Umbilical cord (tissue), 2 donors: ENCODE measurements around the gene ZNF667. TPM values are rescaled to one million over a fixed set of nuclear protein-coding genes. Genes with fewer than 3 reads are reported as not detected.

Experiments used
- DNase-seq: peaks from one replicate; pipeline ENCODE4 v3.0.0-alpha.2; 2015; ENCODE audit warnings: low spot score
- total RNA-seq: library from RNA; depleted of rRNA; stranded (reverse); fragments of >200 nt; gene quantifications from one replicate; pipeline ENCODE4 v1.2.3, GENCODE V29; 2014; ENCODE audit warnings: low replicate concordance; ENCODE audit not compliant: insufficient read depth

Gene ZNF667
- total RNA-seq, 1 donor from 2014 or later = 11.8 TPM

GRCh38 chr19:56393119-56394012, 83.8 kb downstream of the ZNF667 start, which contains the start of gene ZNF582:
Gene ZNF582, minus strand, starts transcription at chr19:56393534. Its CDS starts 1,782 bp downstream, at chr19:56391752.
- DNase-seq = peak; percentile 99

Other genes starting within 250 kb of the ZNF667 start
- gene EDDM13, start 204.6 kb downstream of the ZNF667 start, total RNA-seq = not detected
- gene ZSCAN5A, start 162.5 kb downstream of the ZNF667 start, total RNA-seq = 1.9 TPM
- gene ZNF582, start 83.8 kb downstream of the ZNF667 start, total RNA-seq = 11.3 TPM
- 25.3 TPM for gene ZNF583, start 73.0 kb downstream of the ZNF667 start, total RNA-seq
- 12.8 TPM for gene ZNF471, start 30.5 kb upstream of the ZNF667 start, total RNA-seq
- gene ZFP28, start 61.6 kb upstream of the ZNF667 start, total RNA-seq = 23.4 TPM
- 12.0 TPM for gene ZNF470, start 90.1 kb upstream of the ZNF667 start, total RNA-seq
- gene ZNF71, start 118.0 kb upstream of the ZNF667 start, total RNA-seq = 5.8 TPM
- 3.4 TPM for gene SMIM17, start 165.8 kb upstream of the ZNF667 start, total RNA-seq
- 1.2 TPM for gene ZNF835, start 194.4 kb upstream of the ZNF667 start, total RNA-seq